GM19099 (cell line): Measurements from ENCODE around the gene USB1.

Source experiments
- POLR2A ChIP-seq: IDR thresholded peaks from 3 replicates; pipeline ENCODE4 v1.6.1; 2011; ENCODE audit warnings: low read depth; ENCODE audit not compliant: insufficient read length; ENCODE audit errors: extremely low read depth

Gene USB1

DNA sequence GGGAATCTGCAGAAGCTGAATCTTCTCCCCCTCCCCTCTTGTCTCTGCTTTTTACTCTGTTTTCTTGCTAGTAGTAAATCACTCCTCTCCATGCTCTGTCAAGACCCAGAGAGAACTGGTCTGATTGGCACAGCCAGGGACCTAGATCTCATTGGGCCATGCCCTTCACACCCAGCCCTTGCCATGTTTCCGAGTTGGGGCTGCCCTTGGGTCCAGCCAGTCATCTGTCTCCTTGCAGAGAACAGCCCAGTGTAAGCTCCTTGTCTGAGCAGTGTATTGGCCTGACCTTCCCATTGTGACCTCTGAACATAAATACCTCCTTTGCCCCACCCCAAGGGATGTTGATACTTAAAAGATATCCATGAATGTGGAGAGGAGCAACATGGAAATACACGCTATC is 28.2 kb downstream of the USB1 start:
- no peak for TF ChIP-seq POLR2A

DNA sequence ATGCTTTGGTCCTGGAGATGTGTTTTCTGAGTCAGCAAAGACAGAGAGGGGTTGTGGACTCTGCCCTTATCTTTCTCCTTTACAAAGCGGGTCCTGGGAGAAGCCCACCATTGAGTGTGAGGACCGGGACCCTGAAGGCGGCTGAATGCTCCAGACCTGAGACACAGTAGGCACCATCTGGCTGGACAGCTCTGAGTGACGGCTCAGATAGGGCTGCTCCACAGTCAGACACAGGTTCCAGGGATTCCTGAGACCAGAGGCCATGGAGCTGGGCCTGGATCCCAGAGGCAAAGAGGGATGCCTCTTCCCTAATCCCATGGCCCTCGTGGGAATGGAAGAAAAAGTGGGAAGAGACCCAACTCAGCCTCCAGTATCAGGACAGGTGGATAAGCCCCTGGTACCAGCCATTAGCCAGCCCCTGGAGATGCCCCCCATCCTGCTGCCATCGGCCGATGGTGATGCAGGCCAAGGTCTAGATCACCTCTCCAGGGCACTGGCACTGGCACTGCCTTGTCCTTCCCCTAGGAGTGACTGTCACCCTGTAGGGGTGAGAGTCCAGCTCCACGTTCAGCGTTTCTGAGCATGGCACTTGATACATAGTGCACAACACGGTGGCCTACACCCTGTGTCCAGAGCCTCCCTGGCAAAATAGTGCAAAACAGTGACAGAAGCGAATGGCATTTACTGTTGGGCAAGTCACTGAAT is 29.1 kb downstream of the USB1 start:
- no peak for TF ChIP-seq POLR2A

DNA sequence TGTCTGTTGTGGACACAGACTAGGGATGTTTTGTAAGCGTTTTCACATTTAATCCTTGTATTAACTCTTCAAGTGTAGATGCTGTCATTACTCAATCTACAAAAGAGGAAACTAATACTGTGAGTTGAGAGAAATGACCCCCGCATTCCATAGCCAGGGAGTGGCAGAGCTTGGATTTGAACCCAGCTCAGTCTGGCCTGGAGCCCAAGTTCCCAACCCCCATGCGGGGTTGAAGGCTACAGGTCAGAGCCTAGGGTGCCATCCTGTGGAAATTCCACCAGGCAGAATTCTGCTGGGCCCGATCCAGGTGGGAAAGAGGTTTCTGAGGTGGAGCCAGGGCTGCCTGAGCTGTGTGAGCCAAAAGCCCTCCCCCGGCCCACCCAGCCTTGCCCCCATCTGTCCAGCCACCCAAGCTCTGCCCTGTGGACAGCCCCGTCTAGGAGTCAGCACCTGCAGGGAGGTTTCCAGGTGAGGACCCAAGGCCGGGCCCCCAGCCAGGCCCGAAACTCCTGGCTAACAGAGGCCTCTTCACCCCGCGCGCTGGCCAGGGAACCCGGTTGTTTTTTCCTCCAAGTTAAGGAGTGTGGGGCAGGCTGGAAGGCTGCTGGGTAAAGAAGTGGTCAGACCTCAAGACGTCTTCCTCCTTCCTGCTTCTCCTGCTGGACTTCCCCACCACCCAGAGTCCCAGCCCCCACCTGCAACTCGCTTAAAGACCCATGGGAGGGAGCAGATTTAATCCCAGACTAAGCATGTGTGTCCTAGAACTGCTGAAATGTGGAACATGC is 30.0 kb downstream of the USB1 start:
- TF ChIP-seq POLR2A: no peak

DNA sequence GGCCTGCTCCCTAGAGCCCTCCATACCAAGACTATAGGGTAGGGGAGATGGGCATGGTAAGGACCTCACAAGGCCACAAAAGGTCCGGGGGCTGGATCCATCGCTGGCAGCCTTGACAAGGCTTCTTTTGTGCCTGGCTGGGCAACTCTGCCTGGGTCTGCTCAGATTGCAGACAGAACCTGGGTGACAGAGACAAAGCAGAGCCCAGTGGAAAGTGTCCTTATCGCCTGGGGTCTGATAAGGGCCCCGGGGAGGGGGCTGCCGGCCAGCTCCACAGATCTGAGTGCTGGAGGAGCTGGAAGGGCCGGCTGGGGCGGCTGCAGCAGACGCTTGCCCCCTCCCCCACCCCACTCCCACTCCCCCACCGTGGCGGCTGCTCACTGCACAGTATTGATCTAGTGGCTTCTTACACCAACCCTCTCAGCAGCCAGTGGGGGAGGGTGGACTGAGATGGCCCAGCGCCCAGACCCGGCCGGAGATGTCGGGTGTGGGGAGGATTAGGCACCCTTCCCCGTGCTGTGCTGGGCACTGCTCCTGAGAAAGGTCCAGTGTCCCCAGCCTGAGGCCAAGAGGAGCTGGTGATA is 31.6 kb downstream of the USB1 start:
- no peak for TF ChIP-seq POLR2A

DNA sequence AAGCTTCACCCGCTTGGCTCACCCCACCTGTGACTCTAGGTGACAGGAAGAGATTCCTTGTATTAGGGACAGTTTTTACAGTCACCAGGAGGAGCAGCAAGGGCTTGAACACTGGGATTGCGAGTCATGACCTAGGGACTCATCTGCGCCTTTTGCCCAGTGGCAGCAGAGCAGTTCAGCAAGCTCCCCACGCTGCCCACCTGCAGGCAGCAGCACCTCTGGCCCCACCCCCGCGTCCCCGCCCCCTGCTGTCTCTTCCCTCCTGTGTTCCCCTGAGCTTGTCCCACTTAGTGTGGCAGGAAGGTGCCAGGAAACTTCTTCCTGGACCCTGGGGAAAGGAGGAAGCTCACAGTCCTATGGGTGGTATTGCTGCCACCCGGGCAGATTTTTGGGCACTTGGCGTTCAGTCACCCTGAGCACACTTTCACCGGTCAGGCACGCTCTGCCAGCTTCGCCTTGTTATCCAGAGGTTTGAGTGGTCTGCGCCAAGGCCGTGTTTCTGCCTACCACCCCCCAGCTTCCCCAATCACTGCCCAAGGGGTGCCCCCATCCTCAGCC is 33.0 kb downstream of the USB1 start:
- TF ChIP-seq POLR2A: no peak

DNA sequence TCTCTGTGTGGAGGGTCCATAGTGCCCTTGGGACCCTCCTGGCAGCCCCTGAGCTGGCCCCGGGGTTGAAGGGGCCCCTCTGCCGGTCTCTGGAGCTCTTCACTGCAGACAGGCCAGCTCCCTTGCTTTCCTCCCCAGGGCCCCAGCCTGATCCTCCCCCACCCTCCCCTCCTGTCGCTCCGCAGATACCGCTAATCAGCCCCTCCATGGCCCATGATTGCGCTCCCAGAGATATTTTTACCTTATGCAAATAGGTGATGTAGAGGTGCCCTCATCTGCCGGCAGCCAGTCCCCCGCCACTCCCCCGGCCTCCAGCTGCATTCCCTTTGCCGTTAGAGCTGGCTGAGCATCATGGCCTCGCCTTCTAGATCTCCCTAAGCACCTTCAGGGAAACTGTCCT is 33.6 kb downstream of the USB1 start:
- TF ChIP-seq POLR2A: no peak

DNA sequence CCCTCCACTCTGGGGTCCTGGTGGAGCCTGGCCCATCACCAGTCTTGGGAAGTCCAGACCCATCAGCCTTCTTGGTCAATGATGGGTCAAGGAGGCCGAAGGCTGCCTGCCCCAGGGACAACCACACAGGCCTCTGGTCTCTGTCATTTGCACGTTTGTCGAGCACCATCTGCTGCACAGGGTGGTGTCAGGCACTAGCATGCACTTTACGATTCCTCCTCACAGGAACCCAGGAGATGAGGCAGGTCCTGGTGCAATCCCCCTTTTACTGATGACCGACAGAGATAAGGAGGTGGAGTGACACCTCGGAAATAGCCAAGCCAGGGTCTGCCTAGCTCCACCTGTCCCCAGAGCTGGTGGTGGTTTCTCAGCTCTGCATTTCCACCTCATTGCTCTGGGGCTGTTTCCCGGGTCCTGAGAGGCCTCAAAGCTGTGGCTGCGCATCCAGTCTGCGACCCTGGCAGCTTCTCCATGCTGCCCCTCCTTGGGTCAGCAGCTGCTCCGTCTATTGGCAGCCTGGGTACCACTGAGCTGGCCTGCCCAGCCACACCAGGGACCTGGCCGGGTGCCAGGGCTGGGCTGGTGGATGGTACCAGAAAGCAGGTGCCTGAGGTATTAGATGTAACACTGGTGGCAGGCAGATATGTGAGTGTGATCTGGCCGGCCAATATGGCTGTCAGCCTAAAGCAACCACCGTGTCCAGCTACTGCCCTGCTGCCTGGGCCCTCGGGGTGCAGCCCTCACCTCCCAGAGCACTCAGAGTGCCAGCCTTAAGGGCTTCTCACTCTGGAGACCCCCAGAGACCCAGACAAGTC is 34.4 kb downstream of the USB1 start:
- TF ChIP-seq POLR2A: no peak

DNA sequence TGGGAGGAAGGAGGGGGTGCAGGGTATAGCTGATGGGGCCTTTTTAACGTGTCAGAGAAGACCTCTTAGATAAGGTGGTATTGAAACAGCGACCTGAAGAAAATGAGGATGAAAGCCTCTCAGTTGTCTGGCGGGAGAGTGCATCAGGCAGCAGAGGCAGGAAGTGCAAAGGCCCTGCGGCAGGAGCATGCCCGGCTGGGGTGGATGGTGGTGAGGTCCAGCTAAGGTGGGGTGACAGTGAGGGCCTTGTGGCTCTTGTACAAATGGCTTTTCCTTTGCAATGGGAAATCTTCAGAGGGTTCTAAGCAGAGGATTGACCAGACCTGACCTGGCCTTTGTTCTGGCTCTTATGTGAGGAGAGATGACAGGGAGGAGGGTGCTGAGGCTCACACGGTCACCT is 35.7 kb downstream of the USB1 start:
- TF ChIP-seq POLR2A: no peak

DNA sequence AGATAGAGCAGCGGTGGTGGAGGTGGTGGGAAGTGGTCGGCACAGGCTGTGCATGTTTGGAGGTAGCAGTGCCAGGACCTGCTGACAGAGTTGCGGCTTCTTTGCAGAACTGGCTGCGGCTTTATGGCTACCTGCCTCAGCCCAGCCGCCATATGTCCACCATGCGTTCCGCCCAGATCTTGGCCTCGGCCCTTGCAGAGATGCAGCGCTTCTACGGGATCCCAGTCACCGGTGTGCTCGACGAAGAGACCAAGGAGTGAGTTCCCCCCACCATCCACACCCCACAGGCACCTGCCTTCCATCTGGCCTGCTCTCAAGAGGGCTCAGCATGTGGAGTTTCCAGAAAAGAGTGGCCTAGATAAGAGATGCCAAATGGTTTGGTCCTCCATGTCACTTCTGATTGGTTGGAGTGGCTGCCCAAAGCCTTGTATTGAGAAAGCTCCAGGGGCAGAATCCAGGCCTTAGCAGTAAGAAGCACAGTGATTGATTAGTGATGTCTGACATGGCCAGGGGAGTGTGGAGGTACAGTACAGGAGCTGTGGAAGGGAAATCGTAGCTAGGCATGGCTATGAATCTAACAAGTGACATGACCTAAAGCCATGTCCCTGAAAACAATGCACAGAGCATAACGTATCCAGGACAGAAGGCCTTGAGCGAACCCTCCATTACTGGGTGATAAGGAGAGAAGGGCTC is 36.3 kb downstream of the USB1 start:
- TF ChIP-seq POLR2A: no peak

DNA sequence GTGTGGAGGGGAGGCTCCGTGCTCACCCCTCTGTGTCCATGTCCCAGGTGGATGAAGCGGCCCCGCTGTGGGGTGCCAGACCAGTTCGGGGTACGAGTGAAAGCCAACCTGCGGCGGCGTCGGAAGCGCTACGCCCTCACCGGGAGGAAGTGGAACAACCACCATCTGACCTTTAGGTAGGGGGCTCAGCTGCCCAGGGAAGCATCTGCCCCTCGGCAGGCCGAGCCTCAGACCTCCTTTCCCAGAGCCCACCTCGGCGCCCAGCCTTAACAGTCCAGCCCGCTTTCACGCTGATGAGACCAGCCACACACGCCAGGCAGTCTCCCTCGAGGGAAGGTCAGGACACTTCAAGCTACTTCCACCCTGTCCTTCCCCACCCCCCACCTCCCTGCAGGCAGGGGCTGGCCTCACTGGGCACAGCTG is 37.0 kb downstream of the USB1 start:
- TF ChIP-seq POLR2A: no peak

DNA sequence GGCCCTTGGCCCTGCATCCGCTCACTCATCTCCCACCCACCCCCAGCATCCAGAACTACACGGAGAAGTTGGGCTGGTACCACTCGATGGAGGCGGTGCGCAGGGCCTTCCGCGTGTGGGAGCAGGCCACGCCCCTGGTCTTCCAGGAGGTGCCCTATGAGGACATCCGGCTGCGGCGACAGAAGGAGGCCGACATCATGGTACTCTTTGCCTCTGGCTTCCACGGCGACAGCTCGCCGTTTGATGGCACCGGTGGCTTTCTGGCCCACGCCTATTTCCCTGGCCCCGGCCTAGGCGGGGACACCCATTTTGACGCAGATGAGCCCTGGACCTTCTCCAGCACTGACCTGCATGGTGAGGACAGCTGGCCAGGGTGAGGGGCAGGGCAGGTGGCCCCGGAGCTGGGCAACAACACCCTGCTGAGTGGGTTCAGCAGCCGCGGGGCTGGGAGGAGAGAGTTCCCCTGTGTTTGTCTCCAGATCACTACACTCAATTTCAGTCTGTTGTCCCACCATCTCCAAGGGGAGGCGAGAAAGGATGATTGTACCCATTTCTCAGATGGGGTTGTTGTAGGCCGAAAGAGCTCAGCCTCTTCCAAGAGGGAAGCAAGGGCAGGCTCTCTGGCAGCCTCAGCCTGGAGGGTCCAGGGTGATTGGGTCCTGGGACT is 38.8 kb downstream of the USB1 start:
- TF ChIP-seq POLR2A: no peak

DNA sequence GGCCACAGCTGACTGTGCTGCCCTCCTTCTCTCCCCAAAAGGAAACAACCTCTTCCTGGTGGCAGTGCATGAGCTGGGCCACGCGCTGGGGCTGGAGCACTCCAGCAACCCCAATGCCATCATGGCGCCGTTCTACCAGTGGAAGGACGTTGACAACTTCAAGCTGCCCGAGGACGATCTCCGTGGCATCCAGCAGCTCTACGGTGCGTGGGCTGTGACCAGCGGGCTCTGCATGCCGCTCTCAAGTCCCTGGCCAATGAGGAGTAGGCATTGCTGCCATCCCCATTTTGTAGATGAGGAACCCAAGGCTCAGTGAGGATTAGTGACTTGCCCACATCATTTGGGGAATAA is 39.3 kb downstream of the USB1 start:
- TF ChIP-seq POLR2A: no peak

DNA sequence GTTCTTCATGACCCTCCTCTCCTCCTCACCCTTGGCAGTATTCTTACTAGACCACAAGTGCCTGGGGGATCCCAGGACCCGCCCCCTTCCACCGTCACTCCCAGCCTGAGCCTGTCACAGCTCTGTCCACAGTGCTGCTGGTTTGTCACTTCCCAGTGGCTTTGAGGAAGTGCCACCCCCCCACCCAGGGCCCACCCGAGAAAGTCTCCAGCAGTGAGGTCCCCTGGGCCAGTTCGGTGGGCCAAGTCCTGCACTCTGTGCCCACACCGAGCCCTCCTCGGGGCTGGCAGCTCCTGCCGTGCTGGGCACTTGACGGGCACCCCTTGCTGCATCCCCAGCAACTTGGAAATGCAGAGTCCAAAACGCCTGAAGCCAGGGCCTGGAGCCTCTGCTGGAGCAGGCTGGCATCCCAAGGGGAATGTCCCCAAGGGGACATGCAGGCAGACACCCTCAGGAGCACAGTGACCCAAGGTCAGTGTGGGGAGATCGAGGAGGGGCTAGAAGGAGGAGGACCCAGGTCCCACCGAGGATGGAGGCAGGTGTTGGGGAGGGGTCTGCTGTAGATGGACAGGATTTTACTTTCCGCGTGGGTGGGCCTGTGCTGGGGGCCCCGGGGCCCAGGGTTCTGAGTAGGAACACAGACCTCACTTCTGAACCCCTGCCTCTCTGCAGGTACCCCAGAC is 39.9 kb downstream of the USB1 start:
- no peak for TF ChIP-seq POLR2A
